WERI-Rb-1 (cell line): ENCODE data around the gene ITPKA.

ENCODE experiments used
- DNase-seq: peaks from one replicate; pipeline ENCODE4 v3.0.0-alpha.2; 2020
- H3K27ac ChIP-seq: fragments of 250-450 bp; sonication (Bioruptor Pico); 2 replicates; pipeline ENCODE4 v1.5.1; 2020; ENCODE audit warnings: mild to moderate bottlenecking, moderate library complexity
- H3K27me3 ChIP-seq: fragments of 250-450 bp; sonication (Bioruptor Pico); 2 replicates; pipeline ENCODE4 v1.5.1; 2021; ENCODE audit warnings: mild to moderate bottlenecking, low read depth, moderate library complexity; ENCODE audit not compliant: insufficient read depth, severe bottlenecking
- H3K36me3 ChIP-seq: fragments of 250-450 bp; sonication (Bioruptor Pico); 2 replicates; pipeline ENCODE4 v1.5.1; 2020; ENCODE audit warnings: mild to moderate bottlenecking, moderate library complexity
- H3K4me3 ChIP-seq: 2 replicates; pipeline ENCODE4 v1.5.1; 2011; ENCODE audit warnings: low read depth, mild to moderate bottlenecking, control low read depth, low read length
- H3K9me3 ChIP-seq: fragments of 250-450 bp; sonication (Bioruptor Pico); 2 replicates; pipeline ENCODE4 v1.5.1; 2021; ENCODE audit warnings: mild to moderate bottlenecking, moderate library complexity; ENCODE audit not compliant: severe bottlenecking
- CTCF ChIP-seq: IDR thresholded peaks from 2 replicates; pipeline ENCODE4 v1.5.1; 2011; ENCODE audit warnings: low read depth, mild to moderate bottlenecking, control low read depth, inconsistent platforms, low read length

ITPKA gene

GRCh38 chr15:41517895-41518449, 24.3 kb downstream of the ITPKA start:
- H3K9me3 ChIP-seq: no peaks in the 10 kb centered on the region
- DNase-seq: no peak
- no peak overlapping the region for H3K4me3 ChIP-seq
- H3K27ac ChIP-seq: no peak overlapping the region
- no peaks in the 10 kb centered on the region for H3K27me3 ChIP-seq
- peaks cover 9% of the 10 kb centered on the region for H3K36me3 ChIP-seq
- no peak for TF ChIP-seq CTCF

GRCh38 chr15:41520636-41521035, 27.0 kb downstream of the ITPKA start:
- H3K36me3 ChIP-seq: peaks cover 9% of the 10 kb centered on the region
- no peak for DNase-seq
- H3K27ac ChIP-seq: no peak overlapping the region
- H3K27me3 ChIP-seq: no peaks in the 10 kb centered on the region
- no peaks in the 10 kb centered on the region for H3K9me3 ChIP-seq
- no peak overlapping the region for H3K4me3 ChIP-seq
- TF ChIP-seq CTCF: no peak

GRCh38 chr15:41521614-41522013, 27.9 kb downstream of the ITPKA start:
- no peak for DNase-seq
- H3K9me3 ChIP-seq: no peaks in the 10 kb centered on the region
- peaks cover 18% of the 10 kb centered on the region for H3K36me3 ChIP-seq
- no peaks in the 10 kb centered on the region for H3K27me3 ChIP-seq
- no peak overlapping the region for H3K4me3 ChIP-seq
- no peak overlapping the region for H3K27ac ChIP-seq
- TF ChIP-seq CTCF: no peak

- no peak for DNase-seq
- TF ChIP-seq CTCF: no peak
- H3K36me3 ChIP-seq: peaks cover 27% of the 10 kb centered on the region
Observed at GRCh38 chr15:41523097-41523496, 29.4 kb downstream of the ITPKA start.

GRCh38 chr15:41530363-41530956, 36.8 kb downstream of the ITPKA start:
- no peak overlapping the region for H3K4me3 ChIP-seq
- H3K9me3 ChIP-seq: no peaks in the 10 kb centered on the region
- H3K27ac ChIP-seq: no peak overlapping the region
- H3K27me3 ChIP-seq: no peaks in the 10 kb centered on the region
- no peak for TF ChIP-seq CTCF
- H3K36me3 ChIP-seq: peaks cover 40% of the 10 kb centered on the region
- DNase-seq: no peak

More at GRCh38 chr15:41523097-41523496, 29.4 kb downstream of the ITPKA start:
- H3K27ac ChIP-seq: no peak overlapping the region
- no peaks in the 10 kb centered on the region for H3K9me3 ChIP-seq
- H3K27me3 ChIP-seq: no peaks in the 10 kb centered on the region
- H3K4me3 ChIP-seq: no peak overlapping the region

- no peak overlapping the region for H3K4me3 ChIP-seq
- no peak for TF ChIP-seq CTCF
- H3K36me3 ChIP-seq: peaks cover 5% of the 10 kb centered on the region
- H3K27ac ChIP-seq: no peak overlapping the region
- no peaks in the 10 kb centered on the region for H3K9me3 ChIP-seq
- H3K27me3 ChIP-seq: no peaks in the 10 kb centered on the region
- DNase-seq: no peak
Observed at GRCh38 chr15:41535544-41535943, 41.9 kb downstream of the ITPKA start.
